DOHH2 (cell line): ENCODE results near the gene PKP3.

Experiments
- H3F3A ChIP-seq: fragments of 200-600 bp; sonication (generic), shearing (Covaris generic); 2 replicates; pipeline ENCODE4 v1.6.0; 2016; ENCODE audit warnings: antibody characterized with exemption, mild to moderate bottlenecking; ENCODE audit not compliant: control insufficient read depth, insufficient read depth
- H3K27ac ChIP-seq: fragments of 200-600 bp; sonication (generic); 2 replicates; pipeline ENCODE4 v1.5.1; 2014; ENCODE audit warnings: low read depth, mild to moderate bottlenecking, low read length, moderate library complexity
- H3K27me3 ChIP-seq: fragments of 200-600 bp; sonication (generic); 2 replicates; pipeline ENCODE4 v1.6.1; 2014; ENCODE audit warnings: mild to moderate bottlenecking, low read length, mixed read lengths; ENCODE audit not compliant: control insufficient read depth
- H3K36me3 ChIP-seq: fragments of 200-600 bp; sonication (generic); 2 replicates; pipeline ENCODE4 v1.6.1; 2014; ENCODE audit warnings: mild to moderate bottlenecking, low read length, moderate library complexity, mixed read lengths; ENCODE audit not compliant: control insufficient read depth
- H3K4me1 ChIP-seq: fragments of 200-600 bp; sonication (generic); 2 replicates; pipeline ENCODE4 v1.6.1; 2014; ENCODE audit warnings: mild to moderate bottlenecking, low read length, mixed read lengths; ENCODE audit not compliant: control insufficient read depth
- H3K4me2 ChIP-seq: fragments of 200-600 bp; sonication (generic); 2 replicates; pipeline ENCODE4 v1.6.0; 2014; ENCODE audit warnings: mild to moderate bottlenecking, low read length, moderate library complexity
- H3K4me3 ChIP-seq: fragments of 200-600 bp; sonication (generic); 2 replicates; pipeline ENCODE4 v1.5.1; 2014; ENCODE audit warnings: mild to moderate bottlenecking, low read length, mixed read lengths
- H3K79me2 ChIP-seq: fragments of 200-600 bp; sonication (generic); 2 replicates; pipeline ENCODE4 v1.6.1; 2014; ENCODE audit warnings: mild to moderate bottlenecking, low read length, mixed read lengths; ENCODE audit not compliant: control insufficient read depth
- H3K9me2 ChIP-seq: fragments of 200-600 bp; sonication (generic); replicated peaks from 2 replicates; pipeline ENCODE4 v1.6.1; 2014; ENCODE audit warnings: mild to moderate bottlenecking, low read length, mixed read lengths; ENCODE audit not compliant: control insufficient read depth
- H3K9me3 ChIP-seq: fragments of 200-600 bp; sonication (generic); 2 replicates; pipeline ENCODE4 v1.6.1; 2014; ENCODE audit warnings: antibody characterized with exemption, low read length, mixed read lengths; ENCODE audit not compliant: control insufficient read depth, insufficient read depth
- H4K20me1 ChIP-seq: fragments of 200-600 bp; sonication (generic); 2 replicates; pipeline ENCODE4 v1.6.0; 2014; ENCODE audit warnings: low read depth, mild to moderate bottlenecking, antibody characterized with exemption, low read length, moderate library complexity; ENCODE audit not compliant: control insufficient read depth, insufficient read depth
- EZH2phosphoT487 ChIP-seq: fragments of 200-600 bp; sonication (generic); IDR thresholded peaks from 2 replicates; pipeline ENCODE4 v1.6.1; 2017; ENCODE audit warnings: borderline replicate concordance, mild to moderate bottlenecking, antibody characterized with exemption, low read length, moderate library complexity, mixed read lengths
- TF ChIP-seq, protein P1 (sequence below): fragments of 200-600 bp; sonication (generic); IDR thresholded peaks from one replicate; pipeline ENCODE4 v1.5.1; 2014; ENCODE audit warnings: antibody characterized with exemption, mild to moderate bottlenecking, low read depth, low read length; ENCODE audit not compliant: poor library complexity, severe bottlenecking

Gene PKP3

GRCh38 chr11:368414-369335 lies 25.3 kb upstream of the PKP3 start:
- peaks cover 2% of the 10 kb centered on the region; the same call in 1 of the 2 replicates for H3K9me3 ChIP-seq
- H3K27ac ChIP-seq = no peak overlapping the region
- H3K9me2 ChIP-seq = no peaks in the 10 kb centered on the region
- no peak overlapping the region for H3K4me2 ChIP-seq
- no peak for TF ChIP-seq EZH2phosphoT487
- TF ChIP-seq, protein P1, sequence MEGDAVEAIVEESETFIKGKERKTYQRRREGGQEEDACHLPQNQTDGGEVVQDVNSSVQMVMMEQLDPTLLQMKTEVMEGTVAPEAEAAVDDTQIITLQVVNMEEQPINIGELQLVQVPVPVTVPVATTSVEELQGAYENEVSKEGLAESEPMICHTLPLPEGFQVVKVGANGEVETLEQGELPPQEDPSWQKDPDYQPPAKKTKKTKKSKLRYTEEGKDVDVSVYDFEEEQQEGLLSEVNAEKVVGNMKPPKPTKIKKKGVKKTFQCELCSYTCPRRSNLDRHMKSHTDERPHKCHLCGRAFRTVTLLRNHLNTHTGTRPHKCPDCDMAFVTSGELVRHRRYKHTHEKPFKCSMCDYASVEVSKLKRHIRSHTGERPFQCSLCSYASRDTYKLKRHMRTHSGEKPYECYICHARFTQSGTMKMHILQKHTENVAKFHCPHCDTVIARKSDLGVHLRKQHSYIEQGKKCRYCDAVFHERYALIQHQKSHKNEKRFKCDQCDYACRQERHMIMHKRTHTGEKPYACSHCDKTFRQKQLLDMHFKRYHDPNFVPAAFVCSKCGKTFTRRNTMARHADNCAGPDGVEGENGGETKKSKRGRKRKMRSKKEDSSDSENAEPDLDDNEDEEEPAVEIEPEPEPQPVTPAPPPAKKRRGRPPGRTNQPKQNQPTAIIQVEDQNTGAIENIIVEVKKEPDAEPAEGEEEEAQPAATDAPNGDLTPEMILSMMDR = no peak
- H3K79me2 ChIP-seq = no peaks in the 10 kb centered on the region
- H3K27me3 ChIP-seq = no peaks in the 10 kb centered on the region
- peaks cover 3% of the 10 kb centered on the region; the same call in 1 of the 2 replicates for H3K4me1 ChIP-seq
- H3K36me3 ChIP-seq = no peaks in the 10 kb centered on the region
- no peaks in the 10 kb centered on the region for H3F3A ChIP-seq
- H4K20me1 ChIP-seq = no peaks in the 10 kb centered on the region
- no peak overlapping the region for H3K4me3 ChIP-seq

- Histone ChIP-seq H3K4me2 (no peak within 1 kb of the TSS), H3K79me2 (no peaks in the 10 kb centered on the region), H3K27ac (no peak within 1 kb of the TSS), H3K9me3 (peaks cover 7% of the 10 kb centered on the region; the same call in 1 of the 2 replicates), H3K36me3 (no peaks in the 10 kb centered on the region), H3K9me2 (no peaks in the 10 kb centered on the region), H3K4me3 (no peak within 1 kb of the TSS), H3K4me1 (no peaks in the 10 kb centered on the region), H4K20me1 (no peaks in the 10 kb centered on the region), H3K27me3 (no peaks in the 10 kb centered on the region), H3F3A (no peaks in the 10 kb centered on the region)
- TF ChIP-seq, protein P1 = no peak
- TF ChIP-seq EZH2phosphoT487 = no peak
Observed at GRCh38 chr11:369336-370018, 24.5 kb upstream of the PKP3 start, which contains the start of gene B4GALNT4. B4GALNT4 (plus strand) TSS chr11:369499; CDS start chr11:369804, 305 bp downstream.

DNA sequence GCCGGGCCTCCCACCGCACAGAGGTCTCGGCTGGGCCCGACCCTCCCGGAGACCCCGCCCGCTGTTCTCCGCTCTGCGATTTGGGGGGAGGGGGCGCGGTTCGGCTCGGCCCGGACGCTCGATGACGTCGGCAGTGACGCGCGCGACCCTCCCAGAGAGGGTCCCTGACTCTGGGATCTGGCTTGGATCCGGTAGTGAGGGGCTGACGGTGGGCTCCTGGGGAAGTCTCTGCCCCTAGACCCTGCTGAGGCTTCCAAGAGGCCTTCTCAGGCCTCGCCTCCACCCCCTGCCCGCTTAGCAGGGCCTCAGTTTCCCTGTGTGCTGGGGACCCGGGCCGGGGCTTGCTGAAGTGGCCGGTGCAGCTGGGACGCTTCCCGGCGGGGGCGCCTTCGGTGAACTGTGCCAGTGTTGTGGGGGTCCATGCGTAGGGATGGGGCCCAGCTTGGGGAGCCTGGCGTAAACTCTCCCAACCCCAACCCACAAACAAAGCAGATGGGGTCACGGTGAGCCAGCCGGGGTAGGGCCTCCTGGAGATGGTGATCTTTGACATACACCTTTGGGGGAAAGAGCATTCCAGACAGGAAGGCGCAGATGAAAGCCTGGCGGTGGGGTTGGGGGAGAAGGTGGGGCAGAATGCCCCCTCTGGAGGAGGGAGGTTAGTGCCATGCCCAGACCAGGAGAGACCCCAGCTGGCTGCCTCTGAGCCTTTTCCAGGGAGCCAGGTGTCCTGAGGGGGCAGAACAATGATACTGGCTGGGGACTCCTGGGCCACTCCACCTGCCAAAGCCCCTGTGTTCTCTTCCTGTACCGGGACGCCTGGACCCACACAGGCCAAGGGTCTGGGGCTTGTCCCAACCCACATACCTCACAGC lies 23.7 kb upstream of the PKP3 start:
- no peak overlapping the region for H3K4me2 ChIP-seq
- H3K27me3 ChIP-seq = no peaks in the 10 kb centered on the region
- H3K27ac ChIP-seq = no peak overlapping the region
- no peak for TF ChIP-seq EZH2phosphoT487
- TF ChIP-seq, protein P1 = no peak
- peaks cover 9% of the 10 kb centered on the region; the same call in 1 of the 2 replicates for H3K9me3 ChIP-seq
- no peaks in the 10 kb centered on the region for H3K36me3 ChIP-seq
- no peaks in the 10 kb centered on the region for H3F3A ChIP-seq
- no peaks in the 10 kb centered on the region for H3K9me2 ChIP-seq
- no peaks in the 10 kb centered on the region for H4K20me1 ChIP-seq
- H3K4me1 ChIP-seq = no peaks in the 10 kb centered on the region
- H3K4me3 ChIP-seq = no peak overlapping the region
- H3K79me2 ChIP-seq = no peaks in the 10 kb centered on the region
